HG03097 (cell line): ENCODE measurements around the gene UTS2.

Experiments used
- ATAC-seq: cut with Tn5 transposase; IDR thresholded peaks from one replicate; pipeline ENCODE4 v1.9.1; 2021; ENCODE audit not compliant: unreplicated experiment, low FRiP score

Gene UTS2

DNA sequence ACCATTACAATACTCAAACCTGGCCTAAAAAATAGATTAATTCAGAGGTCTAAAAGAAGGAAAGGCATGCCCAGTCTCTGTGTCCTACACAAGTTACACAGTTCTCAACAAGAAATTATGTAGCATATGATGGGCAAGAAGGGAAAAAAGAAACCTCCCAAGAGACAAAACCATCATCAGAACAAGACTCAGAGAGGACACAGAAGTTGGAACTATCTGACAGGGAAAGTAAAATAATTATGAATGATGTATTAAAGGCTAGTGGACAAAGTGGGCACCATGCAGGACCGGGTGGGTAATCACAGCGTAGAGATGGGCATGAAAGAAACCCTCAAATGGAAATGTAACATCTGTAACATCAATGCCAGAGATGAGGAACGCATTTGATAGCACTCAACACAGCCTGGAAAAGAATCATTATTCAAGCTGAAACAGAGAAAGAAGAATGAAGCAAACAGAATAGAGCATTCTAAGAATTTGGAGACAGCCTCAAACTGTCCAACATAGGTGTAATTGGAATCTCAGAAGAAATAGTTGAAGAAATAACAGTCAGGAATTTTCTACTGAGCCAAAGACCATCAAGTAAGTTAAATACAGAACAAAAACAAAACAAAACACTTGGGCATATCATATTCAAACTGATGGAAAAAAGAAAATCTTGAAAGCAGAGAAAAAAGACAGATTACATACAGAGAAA, 39.0 kb downstream of the UTS2 start:
- no peak for ATAC-seq

DNA sequence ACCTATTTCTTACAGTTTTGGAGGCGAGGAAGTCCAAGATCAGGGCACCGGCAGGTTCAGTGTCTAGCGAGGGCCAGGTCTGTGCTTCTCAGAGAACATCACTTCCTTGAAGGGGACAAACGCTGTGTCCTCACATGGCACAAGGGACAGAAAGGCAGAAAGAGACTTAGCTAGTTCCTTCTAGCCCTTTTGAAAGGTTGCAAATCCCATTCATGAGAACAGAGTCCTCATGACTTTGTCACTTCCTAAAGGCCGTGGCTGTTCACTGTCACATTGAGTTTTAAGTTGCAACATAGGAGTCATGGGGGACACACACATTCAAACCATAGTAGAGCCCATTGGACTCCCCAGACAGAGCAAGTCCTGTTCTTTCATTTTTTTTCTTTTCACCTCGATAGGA, 41.4 kb downstream of the UTS2 start:
- ATAC-seq: no peak

- ATAC-seq: no peak
Observed at GRCh38 chr1:7810395-7810794, 42.5 kb downstream of the UTS2 start.

DNA sequence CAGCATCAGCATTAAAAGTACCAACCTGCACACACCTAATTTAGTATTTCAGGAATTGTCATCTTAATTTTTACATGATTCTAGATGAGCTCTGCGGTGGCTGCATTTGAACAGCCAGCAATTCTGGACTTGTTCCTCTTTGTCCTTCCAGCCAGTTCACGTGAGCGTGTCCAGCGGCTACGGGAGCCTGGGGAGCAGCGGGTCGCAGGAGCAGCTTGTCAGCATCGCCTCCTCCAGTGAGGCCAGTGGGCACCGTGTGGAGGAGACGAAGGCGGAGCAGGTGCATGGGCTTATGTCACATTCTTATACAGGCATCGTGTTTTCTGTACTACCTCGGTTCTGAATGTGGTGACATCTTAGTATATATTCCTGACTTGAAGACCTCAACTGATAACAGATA, 43.1 kb downstream of the UTS2 start:
- ATAC-seq: no peak

- ATAC-seq: no peak
Observed at GRCh38 chr1:7808253-7808844, 44.5 kb downstream of the UTS2 start.

GRCh38 chr1:7805460-7805859, 47.4 kb downstream of the UTS2 start:
- no peak for ATAC-seq
